IMR-90 (cell line): ENCODE results near the gene AAK1. TPM values are rescaled to one million over a fixed set of nuclear protein-coding genes. Genes with fewer than 3 reads are reported as not detected.
"Not testable (repeated sequence)": the region's sequence is repeated elsewhere in the genome, so short reads cannot be mapped to it uniquely, and the experiment has no call there.

ENCODE experiments used
- ATAC-seq: fragments of 200-7000 bp; cut with Tn5 transposase; 2 replicates; pipeline ENCODE4 v1.9.1; 2020; ENCODE audit warnings: low read depth, mild to moderate bottlenecking, moderate library complexity
- BruUV-seq: library from RNA; stranded (reverse); fragments of 400-500 nt; replicated peaks from 2 replicates; lab custom pipeline; 2021; lab: Mats Ljungman, UMichigan
- CTCF ChIA-PET: fragments of 300-600 bp; formaldehyde crosslinking; extraction: SDS; loops from one replicate; lab custom pipeline; 2021; ENCODE audit warnings: antibody characterized with exemption; lab: Yijun Ruan, JAX
- POLR2A ChIA-PET: fragments of 300-600 bp; sonication (Branson Sonifier 250); formaldehyde crosslinking; loops from one replicate; lab custom pipeline; 2022; ENCODE audit warnings: antibody characterized with exemption; ENCODE audit not compliant: unreplicated experiment; lab: Charles Lee
- DNase-seq: peaks from one replicate; pipeline ENCODE4 v3.0.0; 2013
- H2AFZ ChIP-seq: replicated peaks from 2 replicates; pipeline ENCODE3; 2013; ENCODE audit warnings: low read length, mild to moderate bottlenecking; ENCODE audit not compliant: poor library complexity
- H2AK5ac ChIP-seq: 2 replicates; pipeline ENCODE4 v1.6.1; 2013; ENCODE audit warnings: low read depth, low read length, inconsistent platforms
- H2AK9ac ChIP-seq: replicated peaks from 2 replicates; pipeline ENCODE3; 2013; ENCODE audit warnings: mild to moderate bottlenecking, low read depth, low read length, moderate library complexity; ENCODE audit not compliant: poor library complexity
- H2BK120ac ChIP-seq: 2 replicates; pipeline ENCODE4 v1.6.1; 2013; ENCODE audit warnings: low read depth, low read length, inconsistent platforms
- H2BK15ac ChIP-seq: 3 replicates; pipeline ENCODE4 v1.6.1; 2013; ENCODE audit warnings: low read depth, low read length, inconsistent platforms
- H2BK20ac ChIP-seq: 2 replicates; pipeline ENCODE4 v1.6.1; 2013; ENCODE audit warnings: low read depth, mild to moderate bottlenecking, inconsistent platforms, low read length, moderate library complexity
- H2BK5ac ChIP-seq: 2 replicates; pipeline ENCODE4 v1.6.1; 2013; ENCODE audit warnings: mild to moderate bottlenecking, low read depth, low read length, inconsistent platforms; ENCODE audit not compliant: poor library complexity, severe bottlenecking
- H3K14ac ChIP-seq: replicated peaks from 2 replicates; pipeline ENCODE4 v1.6.1; 2013; ENCODE audit warnings: low read depth, low read length, inconsistent platforms
- H3K18ac ChIP-seq: 2 replicates; pipeline ENCODE4 v1.6.1; 2013; ENCODE audit warnings: low read depth, low read length, control low read depth
- H3K23ac ChIP-seq: 2 replicates; pipeline ENCODE4 v1.6.1; 2013; ENCODE audit warnings: low read depth, low read length, inconsistent platforms
- H3K27ac ChIP-seq: 2 replicates; pipeline ENCODE4 v1.5.1; 2013; ENCODE audit warnings: mild to moderate bottlenecking, control low read depth, low read length; ENCODE audit not compliant: insufficient read depth
- H3K27me3 ChIP-seq: 2 replicates; pipeline ENCODE4 v1.6.1; 2013; ENCODE audit warnings: low read length; ENCODE audit not compliant: control insufficient read depth, insufficient read depth
- H3K36me3 ChIP-seq: 2 replicates; pipeline ENCODE4 v1.6.1; 2013; ENCODE audit warnings: low read length, mixed read lengths; ENCODE audit not compliant: control insufficient read depth, insufficient read depth
- H3K4ac ChIP-seq: 2 replicates; pipeline ENCODE4 v1.6.1; 2013; ENCODE audit warnings: low read depth, low read length, inconsistent platforms
- H3K4me1 ChIP-seq: 2 replicates; pipeline ENCODE4 v1.6.1; 2013; ENCODE audit warnings: low read length, mixed read lengths; ENCODE audit not compliant: control insufficient read depth, insufficient read depth
- H3K4me2 ChIP-seq: 2 replicates; pipeline ENCODE4 v1.6.1; 2013; ENCODE audit warnings: low read depth, mild to moderate bottlenecking, control low read depth, low read length, moderate library complexity
- H3K4me3 ChIP-seq: 2 replicates; pipeline ENCODE4 v1.5.1; 2013; ENCODE audit warnings: low read depth, mild to moderate bottlenecking, control low read depth, low read length, moderate library complexity; ENCODE audit not compliant: insufficient read depth
- H3K56ac ChIP-seq: 2 replicates; pipeline ENCODE4 v1.6.1; 2013; ENCODE audit warnings: low read length, inconsistent platforms; ENCODE audit not compliant: insufficient read depth; ENCODE audit errors: extremely low read depth
- H3K79me1 ChIP-seq, 2 experiments: 2 replicates each; pipeline ENCODE4 v1.6.1; 2013; ENCODE audit warnings: low read length in 2 of 2, inconsistent platforms in 1 of 2, low read depth in 1 of 2
- H3K9ac ChIP-seq: 2 replicates; pipeline ENCODE4 v1.6.1; 2013; ENCODE audit warnings: low read depth, low read length, control low read depth
- H3K9me1 ChIP-seq: 2 replicates; pipeline ENCODE4 v1.6.1; 2013; ENCODE audit warnings: low read length, inconsistent platforms; ENCODE audit not compliant: insufficient read depth
- H3K9me3 ChIP-seq: 2 replicates; pipeline ENCODE4 v1.6.1; 2013; ENCODE audit warnings: low read length; ENCODE audit not compliant: control insufficient read depth, insufficient read depth
- H4K20me1 ChIP-seq: 2 replicates; pipeline ENCODE4 v1.6.1; 2013; ENCODE audit warnings: low read length, inconsistent platforms; ENCODE audit not compliant: insufficient read depth
- H4K5ac ChIP-seq: 2 replicates; pipeline ENCODE4 v1.6.1; 2013; ENCODE audit warnings: mild to moderate bottlenecking, low read depth, low read length, control low read depth
- H4K8ac ChIP-seq, 2 experiments: 2 replicates each; pipeline ENCODE4 v1.6.1; 2013; ENCODE audit warnings: low read depth in 2 of 2, low read length in 2 of 2, control low read depth in 1 of 2, inconsistent platforms in 1 of 2
- H4K91ac ChIP-seq: 2 replicates; pipeline ENCODE4 v1.6.1; 2013; ENCODE audit warnings: low read depth, low read length, inconsistent platforms; ENCODE audit not compliant: insufficient read depth
- WGBS, 2 experiments: methylation state at CpG; one replicate each; pipeline versions ENCODE4 v1.1.5 to v1.1.7; 2013; ENCODE audit warnings: missing lambda C conversion rate in 2 of 2; ENCODE audit not compliant: insufficient read length in 1 of 2; ENCODE audit errors: extremely low coverage in 2 of 2; 5-methylcytosine and 5-hydroxymethylcytosine counted together
- dilution Hi-C: fragments of 300-500 bp; cut with HindIII; formaldehyde crosslinking; loops from one replicate; pipeline ENCODE4 v1.14.3; 2018; ENCODE audit warnings: low sequenced_read_pairs; ENCODE audit not compliant: unreplicated experiment
- in situ Hi-C: fragments of 300-500 bp; cut with MboI; formaldehyde crosslinking; loops from 3 replicates; pipeline ENCODE4 v1.14.3; 2019; ENCODE audit warnings: low sequenced_read_pairs, inconsistent platforms, mixed read lengths
- intact Hi-C: fragments of 100-400 bp; cut with micrococcal nuclease; formaldehyde crosslinking; loops from 2 replicates; pipeline ENCODE4 v1.10.0; 2022
- polyA plus RNA-seq, 3 experiments: library from polyadenylated mRNA; depleted of rRNA; stranded (reverse); fragments of >200 nt; gene quantifications; 2 replicates each; pipeline ENCODE4 v1.2.3, GENCODE V29; 2012; ENCODE audit warnings: low replicate concordance in 1 of 3
- total RNA-seq: library from RNA; depleted of rRNA; stranded (reverse); fragments of >200 nt; gene quantifications from 2 replicates; pipeline ENCODE4 v1.2.3, GENCODE V29; 2012

Gene AAK1
- total and polyA plus RNA-seq, 2 of the 4 experiments (the other 2 are of a cell fraction) = 21.9 to 26.5 TPM

DNA sequence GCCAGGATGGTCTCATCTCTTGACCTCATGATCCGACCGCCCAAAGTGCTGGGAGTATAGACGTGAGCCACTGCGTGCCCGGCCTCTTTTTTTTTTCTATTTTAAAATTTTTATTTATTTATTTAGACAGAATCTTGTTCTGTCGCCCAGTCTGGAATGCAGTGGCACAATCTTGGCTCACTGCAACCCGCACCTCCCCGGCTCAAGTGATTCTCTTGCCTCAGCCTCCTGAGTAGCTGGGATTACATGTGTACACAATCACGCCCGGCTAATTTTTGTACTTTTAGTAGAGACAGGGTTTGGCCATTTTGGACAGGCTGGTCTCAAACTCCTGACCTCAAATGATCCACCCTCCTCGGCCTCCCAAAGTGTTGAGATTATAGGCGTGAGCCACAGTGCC, 93.0 kb downstream of the AAK1 start:
- H2AFZ ChIP-seq, H3K4me3 ChIP-seq, H3K36me3 ChIP-seq, H3K27me3 ChIP-seq, H2AK5ac ChIP-seq, POLR2A ChIA-PET, BruUV-seq, in situ Hi-C loops, H2BK20ac ChIP-seq, H3K23ac ChIP-seq, H2BK15ac ChIP-seq, H2BK5ac ChIP-seq, ATAC-seq, H2BK120ac ChIP-seq, H3K56ac ChIP-seq, H3K9ac ChIP-seq, dilution Hi-C loops, H4K91ac ChIP-seq, H3K4me1 ChIP-seq, H3K9me1 ChIP-seq, H4K5ac ChIP-seq, H3K9me3 ChIP-seq, H3K27ac ChIP-seq, H4K8ac ChIP-seq, DNase-seq, H3K4me2 ChIP-seq, H2AK9ac ChIP-seq, H3K4ac ChIP-seq, H3K18ac ChIP-seq, H3K14ac ChIP-seq: not testable (repeated sequence)
- peaks cover 17 to 67% of the 10 kb centered on the region in 2 experiments for H3K79me1 ChIP-seq
- 90% methylated on average over 2 of the region's 12 CpGs; no CpG with 5 or more reads in 1 of the 2 experiments for WGBS, 2 experiments
- peaks cover 15% of the 10 kb centered on the region for H4K20me1 ChIP-seq
- CTCF ChIA-PET = interaction anchor here (1.0 kb wide), 1 partner anchor 266 kb away, joined by 4 read pairs; no protein-coding TSS in a partner anchor
- intact Hi-C loops = loop anchor here (10.0 kb wide), 1 partner anchor 264 kb away; no protein-coding TSS in a partner anchor
